Vagina (tissue), 2 donors: Measurements from ENCODE around the gene PRXL2A. TPM values are rescaled to one million over a fixed set of nuclear protein-coding genes. Genes with fewer than 3 reads are reported as not detected.

Source experiments
- DNase-seq, 2 donors: peaks; one replicate each; pipeline ENCODE4 v3.0.0-alpha.2; 2017; ENCODE audit errors: extremely low spot score in 2 of 2
- H3K27ac ChIP-seq: fragments of 200-600 bp; sonication (generic); one replicate; pipeline ENCODE4 v1.5.1; 2019
- H3K27me3 ChIP-seq: fragments of 200-600 bp; sonication (generic); one replicate; pipeline ENCODE4 v1.5.1; 2019
- H3K36me3 ChIP-seq, 2 donors: fragments of 200-600 bp; sonication (generic); one replicate each; pipeline ENCODE4 v1.5.1; 2017 to 2019
- H3K4me1 ChIP-seq: fragments of 200-600 bp; sonication (generic); one replicate; pipeline ENCODE4 v1.5.1; 2019
- H3K4me3 ChIP-seq, 2 donors: fragments of 200-600 bp; sonication (generic); 1 replicate in 1 of 2; 2 replicates in 1 of 2; pipeline ENCODE4 v1.5.1; 2016 to 2019
- H3K9me3 ChIP-seq: fragments of 200-600 bp; sonication (generic); one replicate; pipeline ENCODE4 v1.5.1; 2019
- POLR2A ChIP-seq, 2 donors: fragments of 450-650 bp; IDR thresholded peaks; one replicate each; pipeline ENCODE4 v1.6.1; 2017; ENCODE audit warnings: antibody characterized with exemption in 2 of 2, mild to moderate bottlenecking in 2 of 2, moderate library complexity in 2 of 2
- POLR2AphosphoS5 ChIP-seq, 2 donors: sonication (generic); formaldehyde crosslinking; IDR thresholded peaks; one replicate each; pipeline ENCODE4 v1.9.0; 2017; ENCODE audit warnings: antibody characterized with exemption in 2 of 2, mild to moderate bottlenecking in 2 of 2, low read depth in 1 of 2; ENCODE audit not compliant: insufficient read depth in 1 of 2
- intact Hi-C: fragments of 100-400 bp; cut with DNase I; formaldehyde crosslinking; loops from one replicate; pipeline ENCODE4 v1.15.1; 2023
- total RNA-seq: library from RNA; depleted of rRNA; stranded (reverse); fragments of >200 nt; gene quantifications from one replicate; pipeline ENCODE4 v1.2.3, GENCODE V29; 2016
- TF ChIP-seq, protein P1 (sequence below), 3 experiments: fragments of 450-650 bp in 2 of 3; fragments of 200-600 bp in 1 of 3; sonication (generic) in 1 of 3; IDR thresholded peaks; one replicate each; pipeline ENCODE4 v1.5.1; 2017 to 2019; ENCODE audit warnings: antibody characterized with exemption in 3 of 3, mild to moderate bottlenecking in 2 of 3, moderate library complexity in 2 of 3

PRXL2A gene
- total RNA-seq, 1 donor from 2014 or later, result 62.4 TPM

GRCh38 chr10:80421050-80421706 lies 12.8 kb downstream of the PRXL2A start:
- TF ChIP-seq, protein P1, sequence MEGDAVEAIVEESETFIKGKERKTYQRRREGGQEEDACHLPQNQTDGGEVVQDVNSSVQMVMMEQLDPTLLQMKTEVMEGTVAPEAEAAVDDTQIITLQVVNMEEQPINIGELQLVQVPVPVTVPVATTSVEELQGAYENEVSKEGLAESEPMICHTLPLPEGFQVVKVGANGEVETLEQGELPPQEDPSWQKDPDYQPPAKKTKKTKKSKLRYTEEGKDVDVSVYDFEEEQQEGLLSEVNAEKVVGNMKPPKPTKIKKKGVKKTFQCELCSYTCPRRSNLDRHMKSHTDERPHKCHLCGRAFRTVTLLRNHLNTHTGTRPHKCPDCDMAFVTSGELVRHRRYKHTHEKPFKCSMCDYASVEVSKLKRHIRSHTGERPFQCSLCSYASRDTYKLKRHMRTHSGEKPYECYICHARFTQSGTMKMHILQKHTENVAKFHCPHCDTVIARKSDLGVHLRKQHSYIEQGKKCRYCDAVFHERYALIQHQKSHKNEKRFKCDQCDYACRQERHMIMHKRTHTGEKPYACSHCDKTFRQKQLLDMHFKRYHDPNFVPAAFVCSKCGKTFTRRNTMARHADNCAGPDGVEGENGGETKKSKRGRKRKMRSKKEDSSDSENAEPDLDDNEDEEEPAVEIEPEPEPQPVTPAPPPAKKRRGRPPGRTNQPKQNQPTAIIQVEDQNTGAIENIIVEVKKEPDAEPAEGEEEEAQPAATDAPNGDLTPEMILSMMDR (IDR thresholded peaks at IDR 0.05), result no peak
- no peak for TF ChIP-seq POLR2A (IDR thresholded peaks at IDR 0.05)
- no peak for TF ChIP-seq POLR2AphosphoS5 (IDR thresholded peaks at IDR 0.05; ENCODE audit: insufficient read depth in 1 of 2, low read depth in 1 of 2)
- H3K9me3 ChIP-seq, result no peaks in the 10 kb centered on the region
- DNase-seq, result no peak
- peaks cover 0 to 38% of the 10 kb centered on the region in 2 donors for H3K36me3 ChIP-seq
- no peaks in the 10 kb centered on the region for H3K27me3 ChIP-seq
- H3K4me3 ChIP-seq, result no peak overlapping the region
- intact Hi-C loops, result no loop called here
- peaks cover 8% of the 10 kb centered on the region for H3K4me1 ChIP-seq
- H3K27ac ChIP-seq, result no peak overlapping the region

DNA sequence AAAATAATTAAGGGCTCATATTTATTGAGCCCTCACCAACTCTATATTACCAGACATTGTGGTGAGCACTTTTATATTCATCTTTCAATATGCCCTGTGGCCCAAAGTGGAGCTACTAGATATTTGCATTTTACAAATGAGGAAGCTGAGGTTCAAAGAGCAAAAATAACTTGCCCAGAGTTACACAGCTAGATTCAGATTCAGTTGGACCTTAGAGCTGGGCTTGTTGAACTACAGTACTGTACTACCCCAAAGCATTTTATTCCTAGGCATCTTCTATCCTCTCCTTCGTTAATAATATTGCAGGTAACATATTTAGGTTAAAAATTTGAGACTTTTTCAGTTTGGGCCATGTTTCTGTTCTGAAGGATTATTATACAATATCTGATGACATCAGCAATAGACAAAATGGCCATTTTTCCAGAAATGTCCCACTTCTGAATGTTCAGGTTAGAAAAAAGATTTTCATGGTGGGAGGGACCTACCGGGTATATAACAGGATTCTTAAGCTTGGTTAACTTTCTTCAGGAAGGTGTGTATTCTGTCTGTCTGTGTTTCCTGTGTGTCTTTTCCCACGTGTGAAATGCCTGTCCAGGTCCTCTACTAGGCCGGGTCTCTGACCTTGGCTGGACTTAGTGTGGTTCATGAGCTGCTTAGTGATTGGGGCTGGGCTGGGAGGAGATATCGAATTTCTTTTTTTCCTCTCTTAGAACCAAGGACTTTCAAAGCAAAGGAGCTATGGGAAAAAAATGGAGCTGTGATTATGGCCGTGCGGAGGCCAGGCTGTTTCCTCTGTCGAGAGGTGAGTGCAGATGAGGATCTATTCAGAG lies 13.6 kb downstream of the PRXL2A start:
- no peak for DNase-seq
- intact Hi-C loops, result no loop called here
- H3K4me1 ChIP-seq, result peaks cover under 1% of the 10 kb centered on the region
- H3K36me3 ChIP-seq, result peaks cover 0 to 42% of the 10 kb centered on the region in 2 donors
- no peaks in the 10 kb centered on the region for H3K9me3 ChIP-seq
- no peak overlapping the region for H3K27ac ChIP-seq
- no peak overlapping the region for H3K4me3 ChIP-seq
- TF ChIP-seq, protein P1 (IDR thresholded peaks at IDR 0.05), result no peak
- TF ChIP-seq POLR2AphosphoS5 (IDR thresholded peaks at IDR 0.05; ENCODE audit: insufficient read depth in 1 of 2, low read depth in 1 of 2) (no peak), POLR2A (IDR thresholded peaks at IDR 0.05) (no peak)
- H3K27me3 ChIP-seq, result no peaks in the 10 kb centered on the region

DNA sequence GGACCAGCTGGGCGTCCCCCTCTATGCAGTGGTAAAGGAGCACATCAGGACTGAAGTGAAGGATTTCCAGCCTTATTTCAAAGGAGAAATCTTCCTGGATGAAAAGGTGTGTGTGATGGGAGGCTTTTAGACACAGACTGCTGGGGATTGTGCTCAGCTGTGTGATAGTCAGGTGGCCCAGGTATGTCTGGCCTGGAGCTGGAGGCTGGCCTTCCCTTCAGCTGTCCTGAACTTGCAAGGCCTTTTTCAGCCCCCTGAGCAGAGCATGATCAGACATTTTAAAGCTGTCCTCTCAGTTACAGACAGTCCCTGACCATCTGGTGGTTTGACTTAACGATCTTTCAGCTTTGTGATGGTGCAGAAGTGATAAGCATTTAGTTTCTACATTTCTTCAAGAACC lies 17.6 kb downstream of the PRXL2A start:
- intact Hi-C loops, result no loop called here
- TF ChIP-seq POLR2A (IDR thresholded peaks at IDR 0.05) (no peak), POLR2AphosphoS5 (IDR thresholded peaks at IDR 0.05; ENCODE audit: insufficient read depth in 1 of 2, low read depth in 1 of 2) (no peak)
- TF ChIP-seq, protein P1 (IDR thresholded peaks at IDR 0.05), result no peak
- Histone ChIP-seq H3K27me3 (no peaks in the 10 kb centered on the region), H3K27ac (no peak overlapping the region), H3K36me3 (peaks cover 0 to 43% of the 10 kb centered on the region in 2 donors), H3K4me3 (no peak overlapping the region), H3K4me1 (no peaks in the 10 kb centered on the region), H3K9me3 (no peaks in the 10 kb centered on the region)
- no peak for DNase-seq

DNA sequence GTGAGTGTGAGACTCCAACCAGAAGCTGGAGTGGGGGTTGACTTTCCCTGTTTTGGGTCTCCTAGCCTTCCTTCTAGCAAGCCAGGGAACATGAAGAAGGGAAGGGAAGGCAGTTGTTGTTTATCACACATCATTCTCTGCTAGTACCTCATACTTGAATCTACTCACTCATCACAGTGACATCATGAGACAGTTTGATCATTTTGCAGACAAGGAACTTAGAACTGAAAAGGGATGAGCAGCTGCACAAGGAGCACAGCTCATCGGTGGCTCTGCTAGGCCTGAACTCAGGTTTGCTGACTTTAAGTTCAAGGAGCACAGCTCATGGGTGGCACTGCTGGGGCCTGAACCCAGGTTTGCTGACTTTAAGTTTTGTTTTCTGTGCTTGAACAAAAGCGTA lies 19.2 kb downstream of the PRXL2A start:
- no peaks in the 10 kb centered on the region for H3K4me1 ChIP-seq
- no peak for DNase-seq
- no peak overlapping the region for H3K27ac ChIP-seq
- intact Hi-C loops, result no loop called here
- H3K4me3 ChIP-seq, result no peak overlapping the region
- H3K9me3 ChIP-seq, result no peaks in the 10 kb centered on the region
- no peak for TF ChIP-seq POLR2AphosphoS5 (IDR thresholded peaks at IDR 0.05; ENCODE audit: insufficient read depth in 1 of 2, low read depth in 1 of 2)
- TF ChIP-seq, protein P1 (IDR thresholded peaks at IDR 0.05), result no peak
- TF ChIP-seq POLR2A (IDR thresholded peaks at IDR 0.05), result no peak
- H3K27me3 ChIP-seq, result no peaks in the 10 kb centered on the region
- H3K36me3 ChIP-seq, result peaks cover 0 to 46% of the 10 kb centered on the region in 2 donors
